ENCODE measurements around the gene DNAH14.
A peak's percentile ranks its signal among the peaks of the same experiment; 100 is the strongest.
"Not testable (repeated sequence)": the region's sequence is repeated elsewhere in the genome, so short reads cannot be mapped to it uniquely, and the experiment has no call there.

The DNAH14 gene

DNA sequence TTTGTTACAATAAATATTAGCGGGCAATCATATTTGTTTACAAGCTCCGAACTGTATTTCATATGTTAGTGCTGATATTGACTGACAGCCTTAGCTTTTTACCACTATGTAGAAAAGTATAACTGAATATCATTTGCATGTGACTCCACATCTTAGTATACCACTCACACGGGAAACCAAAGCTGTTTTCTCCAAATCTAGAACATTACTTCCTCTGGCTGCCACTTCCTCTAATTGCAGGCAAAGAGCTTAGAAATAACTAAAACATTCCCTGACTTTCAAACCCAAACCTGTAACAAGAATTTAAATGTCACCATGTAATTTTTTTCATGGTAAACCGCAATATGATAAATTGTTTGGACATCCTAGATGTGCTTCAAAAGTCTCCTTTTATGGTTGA lies 323.7 kb downstream of the DNAH14 start:
- DNase-seq (ENCODE audit: low spot score) (no peak), FAIRE-seq (no peak)

DNA sequence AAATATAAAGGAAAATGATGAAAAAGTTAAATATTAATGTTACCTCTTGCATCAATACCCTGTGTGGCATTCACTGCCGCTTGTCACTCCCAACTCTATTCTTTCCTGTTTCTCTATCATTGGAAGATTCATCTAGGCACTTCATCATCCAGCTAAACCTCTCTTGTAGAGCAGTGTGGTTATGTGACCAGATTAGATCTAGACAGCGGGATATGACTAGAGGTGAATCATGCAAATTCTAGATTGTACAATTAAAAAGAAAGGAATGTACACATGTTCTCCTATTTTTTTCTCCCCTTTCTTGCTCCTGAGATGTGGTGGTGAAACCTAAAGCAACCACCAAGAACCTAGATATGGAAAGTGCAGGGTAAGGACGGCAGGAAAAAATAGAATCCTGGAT lies 324.3 kb downstream of the DNAH14 start:
- peak; percentile 87 for DNase-seq (ENCODE audit: low spot score)
- FAIRE-seq, result peak; percentile 79

DNA sequence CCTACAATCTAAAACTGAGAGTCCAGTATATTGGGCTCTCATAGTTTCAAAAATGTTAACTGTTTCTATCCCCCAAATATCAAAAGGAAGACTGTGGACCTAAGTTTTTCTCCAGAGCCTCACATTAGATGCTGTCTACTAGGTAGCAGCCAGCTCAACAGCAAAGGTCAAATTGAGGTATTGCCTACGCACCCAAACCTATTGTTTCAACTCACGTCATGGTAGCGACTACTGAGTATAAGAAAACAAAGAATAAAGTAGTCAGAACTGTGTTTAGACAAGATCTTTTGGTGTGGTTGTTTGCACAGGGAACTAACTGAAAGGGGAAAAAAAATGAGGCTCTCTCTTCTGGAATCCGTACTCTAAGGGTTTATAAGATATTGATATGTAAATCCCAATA lies 325.2 kb downstream of the DNAH14 start:
- no peak for DNase-seq (ENCODE audit: low spot score)
- FAIRE-seq, result no peak

DNA sequence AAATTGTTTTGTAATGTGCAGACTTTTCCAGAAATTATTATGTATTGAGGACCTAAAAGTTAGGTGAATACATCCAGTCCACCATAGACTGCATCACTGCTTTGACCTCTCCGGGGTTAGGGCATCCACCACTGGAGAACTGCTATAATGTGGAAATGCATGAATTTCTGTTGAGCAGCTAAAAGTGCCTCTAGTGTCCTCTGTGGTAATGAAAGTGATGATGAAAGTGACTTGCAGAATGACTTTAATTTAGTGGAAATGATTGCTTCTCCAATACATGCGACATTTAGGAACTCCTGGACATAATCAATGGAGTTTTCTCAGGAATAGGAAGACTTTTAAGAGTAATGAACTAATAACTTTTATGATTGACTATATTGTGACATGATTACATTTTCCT lies 327.6 kb downstream of the DNAH14 start:
- no peak for FAIRE-seq

DNA sequence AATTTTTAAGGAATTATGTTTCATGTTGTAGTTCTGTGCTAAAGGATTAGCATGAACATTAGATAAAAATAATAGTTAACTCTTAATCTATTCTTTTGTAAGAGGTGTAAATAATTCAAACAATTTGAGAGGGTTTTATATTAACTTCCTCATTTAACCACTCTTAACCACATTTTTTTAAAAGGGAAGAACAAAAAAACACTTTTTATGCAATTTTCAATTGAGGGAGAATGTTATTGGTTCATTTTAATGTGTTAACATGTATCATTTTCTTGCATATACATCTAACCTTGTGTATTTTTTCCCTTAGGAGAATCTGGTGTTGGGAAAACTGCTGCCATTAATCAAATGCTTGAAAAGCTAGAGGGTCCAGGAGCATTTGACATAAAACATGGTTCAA lies 329.3 kb downstream of the DNAH14 start:
- FAIRE-seq, result no peak

More for the DNA sequence above, 327.6 kb downstream of the DNAH14 start:
- no peak for DNase-seq (ENCODE audit: low spot score)

DNA sequence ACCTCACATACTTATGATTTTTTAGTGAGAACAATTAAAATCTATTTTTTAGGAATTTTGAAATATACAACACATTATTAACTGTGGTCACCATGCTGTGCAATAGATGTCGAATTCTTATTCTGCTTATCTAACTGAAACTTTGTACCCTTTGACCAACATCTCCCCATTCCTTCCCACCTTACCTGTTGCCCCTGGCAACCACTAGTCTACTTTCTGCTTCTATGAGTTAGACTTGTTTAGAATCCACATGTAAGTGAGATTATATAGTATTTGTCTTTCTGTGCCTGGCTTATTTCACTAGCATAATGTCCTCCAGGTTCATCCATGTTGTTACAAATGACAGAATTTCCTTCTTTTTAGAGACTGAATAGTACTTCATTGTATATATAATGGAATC lies 330.1 kb downstream of the DNAH14 start:
- DNase-seq (ENCODE audit: low spot score), result no peak
- no peak for FAIRE-seq

More for the DNA sequence above, 329.3 kb downstream of the DNAH14 start:
- DNase-seq (ENCODE audit: low spot score), result no peak

DNA sequence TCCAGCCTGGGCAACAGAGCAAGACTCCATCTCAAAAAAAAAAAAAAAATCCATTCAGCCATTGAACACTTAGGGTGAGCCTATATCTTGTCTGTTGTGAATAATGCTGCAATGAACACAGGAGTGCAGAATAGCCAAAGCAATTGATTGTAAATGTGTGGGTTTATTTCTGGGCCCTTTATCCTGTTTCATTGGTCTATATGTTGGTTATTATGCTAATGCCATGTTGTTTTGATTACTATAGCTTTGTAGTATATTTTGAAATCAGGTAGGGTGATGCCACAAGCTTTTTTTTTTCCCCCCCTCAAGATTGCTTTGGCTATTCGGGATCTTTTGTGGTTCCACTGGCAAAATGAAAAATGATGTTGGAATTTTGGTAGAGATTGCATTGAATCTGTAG lies 330.8 kb downstream of the DNAH14 start:
- DNase-seq (ENCODE audit: low spot score) (no peak), FAIRE-seq (no peak)

DNA sequence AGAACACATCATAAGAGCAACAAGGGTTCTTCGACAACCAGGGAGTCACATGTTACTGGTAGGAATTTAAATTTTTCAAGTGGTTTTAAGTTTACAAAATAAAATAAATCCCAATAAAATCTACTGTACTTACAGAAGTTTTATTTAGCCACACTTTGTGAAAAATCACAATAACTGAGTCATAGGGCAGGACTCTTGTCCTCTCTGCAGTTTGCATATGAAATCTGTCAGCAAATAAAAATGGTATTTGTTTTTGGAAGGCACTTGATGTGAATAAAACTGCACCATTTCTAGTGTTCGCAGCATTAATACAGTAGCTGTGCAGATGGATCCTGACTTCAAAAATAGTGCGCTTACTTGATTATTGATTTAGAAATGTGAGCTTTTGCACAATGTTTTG lies 348.0 kb downstream of the DNAH14 start:
- FAIRE-seq (no peak), DNase-seq (ENCODE audit: low spot score) (no peak)

DNA sequence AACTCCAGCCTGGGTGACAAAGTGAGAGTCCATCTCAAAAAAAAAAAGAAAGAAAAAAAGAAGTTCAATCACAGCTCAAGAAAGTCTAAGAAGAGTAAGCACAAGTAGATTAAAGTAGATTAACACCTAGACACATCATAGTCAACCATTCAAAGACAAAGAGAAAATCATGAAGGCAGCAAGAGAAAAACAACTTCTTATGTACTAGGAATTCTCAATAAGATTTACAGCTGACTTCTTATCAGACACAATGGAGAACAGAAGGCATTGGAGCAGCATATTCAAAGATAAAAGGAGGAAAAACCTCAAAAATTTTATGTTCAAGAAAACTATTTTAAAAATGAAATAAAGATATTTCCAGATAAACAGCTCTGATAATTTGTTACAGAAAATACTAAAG lies 351.1 kb downstream of the DNAH14 start:
- DNase-seq (ENCODE audit: low spot score) (no peak), FAIRE-seq (no peak)

DNA sequence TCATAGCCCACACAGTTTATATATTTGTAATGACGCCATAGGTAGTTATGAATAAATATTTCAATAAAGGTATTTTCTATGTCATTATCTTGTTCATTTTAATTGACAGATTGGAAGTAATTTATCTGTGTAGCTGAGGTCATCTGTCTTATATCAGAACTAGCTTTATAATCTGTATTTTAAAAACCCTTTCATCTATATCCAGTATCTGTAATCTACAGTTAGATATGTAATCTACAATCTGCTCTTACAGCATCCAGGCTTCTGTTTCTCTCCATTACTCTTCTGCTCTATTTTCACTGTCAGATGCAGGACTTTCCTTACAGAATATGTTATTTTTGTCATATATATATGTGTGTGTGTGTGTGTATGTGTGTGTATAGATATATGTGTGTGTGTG lies 360.8 kb downstream of the DNAH14 start:
- FAIRE-seq, result no peak
- no peak for DNase-seq (ENCODE audit: low spot score)

DNA sequence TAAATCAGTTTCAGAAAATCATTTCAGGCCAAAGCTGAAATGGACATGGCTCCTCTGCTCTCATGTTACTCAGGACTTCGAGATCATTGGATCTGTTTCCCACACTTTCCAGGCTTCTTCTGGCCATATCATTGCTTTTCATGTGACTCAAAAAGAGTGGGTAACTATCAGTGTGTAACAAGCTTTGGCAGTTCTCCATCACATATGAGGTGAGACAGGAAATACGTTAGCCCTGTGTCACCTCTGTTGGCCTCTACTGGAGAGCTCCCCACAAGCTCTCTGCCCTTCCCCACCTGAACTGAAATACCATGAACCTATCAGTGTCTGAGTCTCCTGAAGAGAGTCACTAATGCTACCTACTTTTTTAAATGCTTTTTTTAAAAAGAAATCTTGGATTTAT lies 370.1 kb downstream of the DNAH14 start:
- DNase-seq (ENCODE audit: low spot score) (peak; percentile 76), FAIRE-seq (peak; percentile 59)

DNA sequence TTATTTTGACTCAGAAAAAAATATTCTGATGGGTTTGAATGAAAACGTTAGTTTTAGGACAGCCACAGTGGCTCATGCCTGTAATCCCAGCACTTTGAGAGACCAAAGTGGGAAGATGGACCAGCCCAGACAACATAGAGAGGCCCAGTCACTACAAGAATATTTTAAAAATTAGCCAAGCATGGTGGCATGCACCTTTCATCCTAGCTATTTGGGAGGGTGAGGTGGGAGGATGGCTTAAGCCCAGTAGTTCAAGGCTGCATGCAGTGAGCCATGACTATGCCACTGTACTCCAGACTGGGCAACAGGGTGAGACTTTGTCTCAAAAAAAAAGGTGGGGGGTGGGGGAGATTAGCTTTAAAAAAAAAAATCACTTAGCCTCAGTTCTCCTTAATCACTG lies 370.9 kb downstream of the DNAH14 start:
- FAIRE-seq, result no peak
- no peak for DNase-seq (ENCODE audit: low spot score)

DNA sequence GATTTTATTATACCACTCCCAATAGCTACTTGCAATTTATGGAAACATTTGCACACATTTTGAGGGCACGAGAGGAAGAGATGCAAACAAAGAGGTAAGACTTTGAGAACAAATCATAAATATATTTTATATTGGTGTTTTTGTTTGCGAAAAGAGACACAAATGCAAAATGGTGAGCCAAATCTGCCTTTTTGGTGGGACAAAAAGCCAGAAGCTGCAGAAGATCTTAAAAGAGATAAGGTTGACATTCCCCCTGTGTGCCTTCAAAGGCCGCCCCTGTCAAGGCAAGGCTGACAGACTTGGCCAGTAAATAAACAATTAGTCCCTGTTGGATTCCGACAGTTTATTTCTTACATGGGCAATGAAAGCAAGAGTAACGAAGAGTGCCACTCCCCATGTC lies 375.5 kb downstream of the DNAH14 start:
- FAIRE-seq, result no peak
- DNase-seq (ENCODE audit: low spot score), result no peak

DNA sequence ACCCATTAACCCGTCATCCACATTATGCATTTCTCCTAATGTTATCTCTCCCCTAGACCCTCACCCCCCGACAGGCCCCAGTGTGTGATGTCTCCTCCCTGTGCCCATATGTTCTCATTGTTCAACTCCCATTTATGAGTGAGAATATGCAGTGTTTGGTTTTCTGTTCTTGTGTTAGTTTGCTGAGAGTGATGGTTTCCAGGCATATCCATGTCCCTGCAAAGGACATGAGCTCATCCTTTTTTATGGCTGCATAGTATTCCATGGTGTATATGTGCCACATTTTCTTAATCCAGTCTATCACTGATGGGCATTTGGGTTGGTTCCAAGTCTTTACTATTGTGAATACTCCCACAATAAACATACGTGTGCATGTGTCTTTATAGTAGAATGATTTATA lies 381.1 kb downstream of the DNAH14 start:
- not testable (repeated sequence) for FAIRE-seq; DNase-seq (ENCODE audit: low spot score)

DNA sequence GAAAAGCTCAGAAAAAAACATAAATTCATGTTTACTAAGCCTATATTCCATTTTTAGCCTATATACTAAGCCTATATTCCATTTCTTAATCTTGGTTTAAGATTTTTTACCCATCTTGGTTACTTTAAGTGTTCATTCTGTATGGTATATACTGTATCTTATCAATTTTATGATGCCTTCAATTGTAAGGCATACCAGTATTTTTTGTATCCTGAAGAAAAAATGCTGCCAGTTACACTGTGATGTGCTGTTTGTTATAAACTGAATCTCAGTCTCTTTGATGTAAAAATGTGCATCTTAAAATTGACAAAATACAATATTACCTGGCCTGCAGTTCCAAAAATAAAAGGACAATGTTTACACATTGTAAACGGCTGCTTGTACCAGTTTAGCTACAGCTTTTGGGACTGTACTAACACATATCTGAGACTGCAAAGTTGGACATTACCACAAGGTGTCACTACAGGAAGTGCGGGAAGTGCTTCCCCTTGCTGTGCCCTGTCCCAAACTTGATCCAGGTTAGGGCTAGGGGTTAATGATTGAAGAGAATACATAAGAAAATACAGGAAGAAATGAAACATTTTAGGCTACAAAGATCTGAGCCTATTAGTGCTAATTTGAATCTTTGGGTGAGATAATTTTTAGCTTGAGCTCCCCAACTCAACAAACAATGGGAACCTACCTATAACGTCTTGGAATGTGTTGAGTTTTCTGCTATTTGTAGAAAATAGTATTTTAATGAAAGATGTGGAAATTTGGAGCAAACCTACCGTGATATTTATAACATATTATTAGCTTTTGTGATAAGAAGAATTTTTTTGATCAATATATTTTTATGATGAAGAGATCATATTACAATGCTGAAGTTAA lies 389.5 kb downstream of the DNAH14 start:
- DNase-seq (ENCODE audit: low spot score) (peak; percentile 52), FAIRE-seq (peak; percentile 74)

DNA sequence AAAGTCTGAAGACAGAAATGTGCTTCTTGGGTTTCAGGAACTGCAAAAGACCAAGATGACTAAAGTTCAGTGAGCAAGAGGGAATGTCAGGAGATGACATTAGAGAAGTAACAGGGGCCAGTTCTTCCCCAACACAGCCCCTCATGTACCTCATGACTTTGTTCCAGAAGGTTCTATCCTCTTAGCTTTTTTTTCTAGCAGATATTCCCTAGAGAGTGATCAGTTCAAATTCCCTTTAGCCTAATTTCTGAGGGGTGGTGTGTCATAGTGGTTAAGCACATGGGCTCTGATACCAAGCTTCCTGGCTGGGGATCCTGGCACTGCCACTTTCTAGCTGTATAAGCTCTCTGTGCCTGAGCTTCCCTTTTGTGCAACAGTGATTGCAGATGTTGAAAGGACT lies 390.4 kb downstream of the DNAH14 start:
- no peak for DNase-seq (ENCODE audit: low spot score)
- no peak for FAIRE-seq

DNA sequence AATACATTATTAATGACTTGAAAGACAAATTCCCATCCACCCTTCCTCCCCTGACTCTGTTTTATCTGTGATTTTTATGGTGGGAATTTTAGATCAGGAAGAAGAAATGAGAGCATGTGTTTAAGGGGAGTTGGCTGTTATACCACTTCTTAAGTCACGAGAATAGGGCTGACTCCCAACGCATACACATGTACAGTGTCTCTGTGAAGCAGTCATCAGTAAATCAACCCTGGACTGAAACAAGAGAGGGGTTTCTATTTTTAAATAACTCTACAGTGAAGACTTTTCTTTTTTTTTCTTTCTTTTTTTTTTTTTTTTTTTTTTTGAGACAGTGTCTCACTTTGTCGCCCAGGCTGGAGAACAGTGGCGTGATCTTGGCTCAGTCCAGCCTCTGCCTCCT lies 392.3 kb downstream of the DNAH14 start:
- no peak for FAIRE-seq

DNA sequence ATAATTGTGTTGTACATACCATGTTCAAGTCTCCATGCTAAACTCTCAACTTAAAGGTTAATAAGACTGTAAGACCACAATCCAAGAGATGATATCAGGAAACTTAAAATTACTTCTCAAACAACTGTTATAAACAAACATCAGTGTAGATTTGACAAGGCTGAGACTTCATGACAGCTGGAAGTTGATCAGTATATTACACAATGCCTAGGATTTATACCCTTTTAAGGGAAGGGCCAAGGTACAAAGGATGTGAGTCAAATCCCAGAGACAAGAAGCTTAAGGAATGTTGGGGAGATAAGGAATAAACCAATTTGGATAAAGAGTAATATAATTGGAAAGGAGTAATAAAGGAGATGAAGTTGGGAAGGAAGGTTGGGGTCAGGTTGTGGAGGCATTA lies 399.6 kb downstream of the DNAH14 start:
- FAIRE-seq (no peak), DNase-seq (ENCODE audit: low spot score) (no peak)

More for the DNA sequence above, 392.3 kb downstream of the DNAH14 start:
- DNase-seq (ENCODE audit: low spot score), result no peak

DNA sequence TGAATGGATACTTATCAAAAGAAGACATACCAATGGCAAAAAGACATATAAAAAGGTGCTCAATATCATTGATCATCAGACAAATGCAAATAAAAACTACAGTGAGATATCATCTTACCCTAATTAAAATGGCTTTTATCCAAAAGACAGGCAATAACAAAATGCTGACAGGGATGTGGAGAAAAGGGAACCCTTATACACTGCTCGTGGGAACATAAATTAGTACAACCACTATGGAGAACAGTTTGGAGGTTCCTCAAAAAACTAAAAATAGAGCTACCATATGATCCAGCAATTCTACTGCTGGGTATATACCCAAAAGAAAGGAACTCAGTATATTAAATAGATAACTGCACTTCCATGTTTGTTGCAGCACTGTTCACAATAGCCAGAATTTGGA lies 400.5 kb downstream of the DNAH14 start:
- not testable (repeated sequence) for DNase-seq (ENCODE audit: low spot score); FAIRE-seq

DNA sequence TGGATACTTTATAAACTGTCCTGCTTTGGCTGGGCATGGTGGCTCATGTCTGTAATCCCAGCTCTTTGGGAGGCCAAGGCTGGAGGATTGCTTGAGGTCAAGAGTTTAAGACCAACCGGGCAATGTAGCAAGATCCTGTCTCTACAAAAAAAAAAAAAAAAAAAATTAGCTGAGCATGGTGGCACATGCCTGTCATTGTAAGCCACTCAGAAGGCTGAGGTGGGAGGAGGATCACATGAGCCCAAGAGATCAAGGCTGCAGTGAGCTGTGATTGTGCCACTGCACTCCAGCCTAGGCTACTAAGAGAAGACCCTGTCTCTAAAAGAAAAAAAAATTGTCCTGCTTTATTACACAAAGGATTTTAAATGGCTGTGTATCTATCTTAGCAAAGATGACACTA lies 403.2 kb downstream of the DNAH14 start:
- DNase-seq (ENCODE audit: low spot score) (no peak), FAIRE-seq (no peak)

DNA sequence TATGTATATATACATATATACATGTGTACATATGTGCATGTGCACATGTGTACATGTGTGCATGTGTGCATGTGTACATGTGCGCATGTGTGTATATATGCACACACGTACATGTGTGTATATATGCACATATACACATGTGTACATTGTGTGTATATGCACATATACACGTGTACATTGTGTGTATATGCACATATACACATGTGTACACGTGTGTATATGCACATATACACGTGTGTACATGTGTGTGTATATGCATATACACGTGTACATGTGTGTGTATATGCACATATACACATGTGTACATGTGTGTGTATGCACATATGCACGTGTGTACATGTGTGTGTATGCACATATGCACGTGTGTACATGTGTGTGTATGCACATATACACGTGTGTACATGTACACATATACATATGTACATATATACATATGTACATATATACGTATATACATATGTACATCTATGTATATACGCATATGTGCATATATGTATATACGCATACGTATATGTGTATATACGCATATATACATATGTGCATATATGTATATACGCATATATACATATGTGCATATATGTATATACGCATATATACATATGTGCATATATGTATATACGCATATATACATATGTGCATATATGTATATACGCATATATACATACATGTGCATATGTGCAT lies 405.8 kb downstream of the DNAH14 start:
- DNase-seq (ENCODE audit: low spot score); FAIRE-seq: not testable (repeated sequence)

DNA sequence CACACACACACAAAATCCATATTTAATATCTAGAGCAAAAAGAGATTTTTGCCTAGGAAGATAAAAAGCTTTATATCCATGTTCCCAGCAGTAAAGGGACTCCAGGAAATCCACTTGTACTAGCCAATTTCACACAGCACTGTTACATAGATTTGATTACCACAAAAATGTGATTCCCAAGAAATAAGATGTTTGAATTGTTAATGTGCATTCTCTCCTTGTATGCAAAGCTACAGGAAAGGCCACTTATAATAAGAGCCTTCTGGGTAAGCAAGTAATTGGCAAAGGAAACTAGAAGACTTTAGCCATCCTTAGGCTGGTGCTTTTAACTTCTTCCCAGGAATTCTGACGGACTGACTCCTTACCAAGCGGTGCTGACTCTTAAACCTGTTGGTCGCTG lies 409.1 kb downstream of the DNAH14 start:
- no peak for DNase-seq (ENCODE audit: low spot score)
- FAIRE-seq, result no peak

DNA sequence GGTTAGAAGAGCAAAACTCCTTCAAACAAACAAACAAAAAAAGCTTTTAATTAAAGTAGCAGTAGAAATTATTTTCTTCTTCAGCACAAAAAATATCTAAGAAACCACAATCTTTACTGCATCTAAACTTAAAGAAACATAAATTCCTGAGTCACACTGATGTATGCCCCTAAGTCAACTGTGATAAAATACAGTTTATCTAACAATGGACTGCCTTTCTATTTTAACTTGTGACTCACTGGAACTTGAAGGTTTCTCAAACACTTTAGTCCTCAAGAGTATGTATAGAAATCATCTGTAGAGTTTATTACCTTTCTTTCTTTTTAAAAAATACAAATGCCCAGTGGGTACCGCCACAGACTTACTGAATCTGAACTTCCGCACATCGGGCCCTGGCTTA lies 412.2 kb downstream of the DNAH14 start:
- DNase-seq (ENCODE audit: low spot score) (no peak), FAIRE-seq (no peak)
